Measurements from ENCODE around the gene GTPBP3.
"Not testable (repeated sequence)": the region's sequence is repeated elsewhere in the genome, so short reads cannot be mapped to it uniquely, and the experiment has no call there.

Gene GTPBP3

GRCh38 chr19:17336872-17337674, at the start of gene GTPBP3:
TSS of gene GTPBP3 (plus strand) at chr19:17337553. CDS start at chr19:17337612, 59 bp downstream.
- DNase-seq, result peak; percentile 91 to 100 (median 98)
- intact Hi-C loops (cut with DNase I), result no loop called here

- peak in 30 of 42 donors; percentile 22 to 68 (median 48) for DNase-seq
- intact Hi-C loops (cut with DNase I), result loop anchor here (10.0 kb wide), 1 partner anchor 215 kb away; the partner anchor contains the start of genes HAUS8 and MYO9B
Observed at GRCh38 chr19:17289489-17289888, 47.9 kb upstream of the GTPBP3 start.

GRCh38 chr19:17292301-17293074, 44.9 kb upstream of the GTPBP3 start:
- peak in 38 of 42 donors; percentile 15 to 81 (median 54) for DNase-seq
- intact Hi-C loops (cut with DNase I), result no loop called here

DNA sequence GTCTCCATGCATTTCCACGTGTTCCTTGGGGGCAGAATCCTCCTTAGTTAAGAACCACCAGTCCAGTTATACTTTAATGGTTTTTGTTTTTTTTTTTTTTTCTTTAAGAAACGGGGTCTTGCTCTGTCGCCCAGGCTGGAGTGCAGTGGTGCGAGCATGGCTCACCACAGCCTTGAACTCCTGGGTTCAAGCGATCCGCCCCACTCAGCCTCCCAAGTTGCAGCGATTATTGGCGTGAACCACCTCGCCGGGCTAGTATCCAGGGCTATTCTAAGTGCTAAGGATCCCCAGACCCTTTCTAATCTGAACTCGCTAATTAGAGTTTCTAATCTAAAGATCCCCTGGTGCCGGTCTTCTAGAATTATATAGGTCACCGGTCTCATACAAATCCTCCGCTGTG, 43.7 kb upstream of the GTPBP3 start:
- intact Hi-C loops (cut with DNase I), result no loop called here
- DNase-seq, result no peak

DNA sequence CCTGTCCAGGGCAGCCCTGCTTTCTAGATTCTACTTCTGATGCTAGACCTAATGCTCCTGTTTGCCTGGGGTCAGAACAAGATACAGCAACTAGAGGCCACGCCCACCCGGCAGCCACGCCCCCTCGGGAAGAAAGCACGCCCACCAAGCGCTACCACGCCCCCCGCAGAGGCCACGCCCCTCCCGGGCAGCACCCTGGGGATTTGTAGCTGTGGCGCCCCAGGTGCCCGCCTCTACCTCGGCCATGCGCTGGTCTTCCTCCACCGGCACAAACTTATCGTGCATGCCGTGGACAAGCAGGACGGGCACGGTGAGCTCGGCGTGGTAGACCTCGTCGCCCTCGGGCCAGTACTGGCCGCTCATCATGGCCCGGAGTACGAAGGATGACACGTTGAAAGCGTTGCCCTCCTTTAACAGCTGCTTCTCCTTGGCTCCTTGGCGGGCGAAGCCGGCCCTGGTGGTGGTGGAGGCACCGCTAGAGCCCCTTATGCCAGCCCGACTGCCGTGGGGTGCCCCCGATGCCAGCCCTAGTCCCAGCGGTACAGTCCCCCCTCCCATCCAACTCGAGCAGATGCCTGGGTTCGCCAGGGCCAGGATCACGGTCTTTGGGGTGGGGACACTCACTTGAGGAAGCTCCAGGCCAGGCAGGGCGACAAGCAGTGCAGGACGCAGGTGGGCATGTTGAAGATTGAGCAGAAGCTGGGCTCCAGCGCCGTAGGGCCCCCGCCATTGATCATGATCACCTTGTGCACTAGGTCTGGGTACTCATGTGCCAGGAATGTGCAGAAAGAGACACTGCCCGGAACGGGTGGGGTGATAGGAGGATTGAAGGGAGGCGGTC, 43.1 kb upstream of the GTPBP3 start:
- intact Hi-C loops (cut with DNase I), result no loop called here
- peak in 2 of 42 donors; percentile 15 to 17 for DNase-seq

DNA sequence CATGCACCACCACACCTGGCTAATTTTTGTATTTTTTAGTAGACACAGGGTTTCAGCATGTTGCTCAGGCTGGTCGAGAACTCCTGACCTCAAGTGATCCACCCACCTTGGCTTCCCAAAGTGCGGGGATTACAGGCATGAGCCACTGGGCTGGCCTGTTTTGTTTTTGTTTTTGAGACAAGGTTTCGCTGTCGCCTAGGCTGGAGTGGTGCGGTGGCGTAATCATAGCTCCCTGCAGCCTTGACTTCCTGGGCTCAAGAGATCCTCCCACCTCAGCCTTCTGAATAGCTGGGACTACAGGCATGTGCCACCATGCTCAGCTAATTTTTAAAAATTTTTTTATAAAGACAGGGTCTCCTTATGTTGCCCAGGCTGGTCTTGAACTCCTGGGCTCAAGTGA, 41.8 kb upstream of the GTPBP3 start:
- DNase-seq; intact Hi-C loops (cut with DNase I): not testable (repeated sequence)

DNA sequence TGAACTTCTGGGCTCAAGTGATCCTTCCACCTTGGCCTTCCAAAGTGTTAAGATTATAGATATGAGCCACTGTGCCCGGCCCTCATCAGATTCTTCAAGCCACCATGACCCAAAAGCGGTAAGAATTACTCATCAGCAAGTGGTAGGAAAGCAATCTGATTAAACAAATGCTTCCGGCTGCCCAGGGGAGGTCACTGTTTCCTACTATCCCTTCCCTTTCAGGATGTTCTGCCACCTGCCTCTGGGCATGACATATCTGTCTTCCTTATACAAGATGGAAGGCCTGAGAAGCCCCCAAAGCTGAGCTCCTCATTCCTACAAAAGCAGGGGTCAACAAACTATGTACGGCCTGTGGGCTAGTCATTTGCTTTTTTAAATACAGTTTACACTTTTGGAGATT, 41.1 kb upstream of the GTPBP3 start:
- intact Hi-C loops (cut with DNase I), result no loop called here
- DNase-seq, result no peak

DNA sequence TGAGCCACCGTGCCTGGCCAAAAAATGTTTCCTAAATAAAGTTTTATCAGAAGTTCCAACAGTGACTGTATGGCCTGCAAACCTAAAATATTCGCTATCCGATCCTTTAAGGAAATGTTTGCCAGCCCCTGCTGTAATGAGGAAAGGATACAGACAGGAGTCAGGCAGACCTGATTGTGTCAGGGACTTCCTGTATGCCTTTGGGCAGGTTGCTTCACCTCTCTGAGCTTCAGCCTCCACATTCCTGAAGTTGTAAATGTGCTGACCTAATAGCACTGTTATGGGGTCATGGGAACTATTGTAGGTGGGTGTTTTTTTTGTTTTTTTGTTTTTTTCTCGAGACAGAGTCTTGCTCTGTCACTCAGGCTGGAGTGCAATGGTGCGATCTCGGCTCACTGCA, 40.4 kb upstream of the GTPBP3 start:
- DNase-seq, result no peak
- intact Hi-C loops (cut with DNase I), result no loop called here

GRCh38 chr19:17300992-17301619, 36.2 kb upstream of the GTPBP3 start:
- DNase-seq, result no peak
- intact Hi-C loops (cut with DNase I), result no loop called here

GRCh38 chr19:17302391-17303166, 34.8 kb upstream of the GTPBP3 start:
- peak; percentile 30 to 87 (median 66) for DNase-seq
- intact Hi-C loops (cut with DNase I), result no loop called here

- peak; percentile 85 to 98 (median 95) for DNase-seq
- intact Hi-C loops (cut with DNase I), result no loop called here
Observed at GRCh38 chr19:17303167-17303939, 34.0 kb upstream of the GTPBP3 start, which contains the start of gene ABHD8. TSS of gene ABHD8 (minus strand) at chr19:17303425. CDS start at chr19:17301616, 1,809 bp downstream.

DNA sequence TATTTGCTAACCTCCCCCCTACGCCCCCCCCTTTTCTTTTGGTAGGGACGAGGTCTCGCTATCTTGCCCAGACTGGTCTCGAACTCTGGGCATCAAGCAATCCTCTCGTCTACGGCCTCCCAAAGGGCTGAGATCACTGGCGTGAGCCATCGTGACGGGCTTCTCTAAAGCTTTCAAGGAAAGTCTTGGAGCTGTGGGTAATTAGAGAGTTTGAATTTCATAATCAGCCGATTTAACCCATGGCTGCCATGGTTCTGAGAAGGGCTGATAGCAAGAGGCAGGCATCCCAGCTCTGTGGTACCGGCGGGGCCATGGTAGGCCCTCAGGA, 33.4 kb upstream of the GTPBP3 start:
- DNase-seq, result no peak
- intact Hi-C loops (cut with DNase I), result no loop called here

DNA sequence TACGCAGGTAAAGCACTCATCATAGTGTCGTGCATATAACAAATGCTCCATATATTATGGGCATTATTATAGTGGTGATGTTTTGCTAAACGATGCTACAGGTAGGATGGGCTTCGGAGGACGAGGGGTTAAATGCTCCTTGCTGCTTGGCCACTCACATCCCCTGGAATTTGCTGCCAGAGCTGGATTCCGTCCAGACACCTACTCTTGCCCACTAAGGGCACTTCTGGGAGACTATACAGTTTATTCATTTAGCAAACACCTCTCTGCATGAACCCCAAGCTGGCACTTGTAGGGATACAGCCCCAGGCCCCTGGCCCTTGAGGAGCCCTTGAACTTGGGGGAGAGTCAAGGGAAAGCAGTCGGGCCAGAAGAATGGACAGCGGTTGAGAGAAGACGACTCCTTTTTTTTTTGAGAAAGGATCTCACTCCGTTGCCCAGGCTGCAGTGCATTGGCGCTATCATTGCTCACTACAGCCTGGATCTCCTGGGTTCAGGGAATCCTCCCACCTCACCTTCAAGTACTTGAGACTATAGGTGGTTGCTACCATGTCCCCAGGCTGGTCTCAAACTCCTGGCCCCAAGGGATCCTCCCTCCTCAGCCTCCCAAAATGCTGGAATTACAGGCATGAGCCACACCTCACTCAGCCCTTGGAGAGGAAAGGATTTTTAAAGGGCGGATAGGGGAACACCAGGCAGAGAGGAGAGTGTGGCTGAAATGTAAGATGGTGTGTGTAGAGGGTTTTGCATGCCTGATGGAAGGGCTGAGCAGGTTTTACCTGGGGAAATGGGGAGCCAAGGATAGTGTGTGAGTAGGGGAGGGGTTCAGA, 32.8 kb upstream of the GTPBP3 start:
- DNase-seq, result no peak
- intact Hi-C loops (cut with DNase I), result loop anchor here (5.0 kb wide), 1 partner anchor 37 kb away; the partner anchor contains the start of gene BABAM1

DNA sequence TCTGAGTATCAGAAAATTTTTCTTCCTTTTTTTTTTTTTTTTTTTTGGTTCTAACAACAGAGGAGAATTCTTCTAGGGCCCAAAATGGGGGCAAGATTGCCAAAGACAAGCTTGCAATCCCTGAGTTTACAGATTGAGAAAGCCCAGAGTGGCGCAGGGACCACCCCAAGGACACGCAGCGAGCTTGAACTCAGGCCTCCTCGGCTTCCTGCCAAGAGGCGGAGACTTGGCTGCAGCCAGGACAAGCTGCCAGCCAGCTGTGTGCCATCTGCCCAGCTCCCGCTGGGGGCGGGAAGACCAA, 32.2 kb upstream of the GTPBP3 start:
- peak in 1 of 42 donors; percentile 94 for DNase-seq
- intact Hi-C loops (cut with DNase I), result loop anchor here (5.0 kb wide), 1 partner anchor 38 kb away; the partner anchor contains the start of gene BABAM1

- intact Hi-C loops (cut with DNase I), result loop anchor here (5.0 kb wide), 1 partner anchor 38 kb away; the partner anchor contains the start of gene BABAM1
Observed at GRCh38 chr19:17305517-17306284, 31.7 kb upstream of the GTPBP3 start, which contains the start of gene MRPL34. TSS of gene MRPL34 (plus strand) at chr19:17305872. CDS start at chr19:17305893, 21 bp downstream.

More at GRCh38 chr19:17305517-17306284, 31.7 kb upstream of the GTPBP3 start, which contains the start of gene MRPL34:
- peak in 41 of 42 donors; percentile 91 to 98 (median 96) for DNase-seq
